ENCODE measurements around the gene CRYL1.

The CRYL1 gene

GRCh38 chr13:20369886-20370361 is 155.7 kb downstream of the CRYL1 start:
- DNase-seq (ENCODE audit: low read depth) = no peak

- no peak for DNase-seq (ENCODE audit: low read depth)
Measured at GRCh38 chr13:20366056-20366455, 159.6 kb downstream of the CRYL1 start.

DNA sequence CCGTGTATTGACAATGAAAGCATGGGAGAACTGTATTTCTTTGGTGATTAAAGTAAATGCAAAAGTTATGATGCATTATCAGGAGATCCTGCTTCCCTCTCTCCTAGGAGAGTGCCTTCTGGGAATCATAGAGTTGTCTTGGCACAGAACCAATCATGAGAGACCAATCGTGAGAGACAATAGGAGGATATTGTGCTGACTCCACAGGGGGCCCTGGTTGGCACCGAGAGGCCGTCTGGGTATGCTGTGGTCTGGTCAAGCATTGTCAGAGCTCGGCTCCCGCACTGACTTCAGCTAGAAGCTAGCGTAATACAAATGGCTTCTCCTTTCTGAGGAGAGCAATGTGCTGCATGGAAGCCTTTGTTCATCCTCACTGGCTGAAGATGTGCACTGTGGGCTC is 162.1 kb downstream of the CRYL1 start:
- DNase-seq (ENCODE audit: low read depth) = no peak

DNA sequence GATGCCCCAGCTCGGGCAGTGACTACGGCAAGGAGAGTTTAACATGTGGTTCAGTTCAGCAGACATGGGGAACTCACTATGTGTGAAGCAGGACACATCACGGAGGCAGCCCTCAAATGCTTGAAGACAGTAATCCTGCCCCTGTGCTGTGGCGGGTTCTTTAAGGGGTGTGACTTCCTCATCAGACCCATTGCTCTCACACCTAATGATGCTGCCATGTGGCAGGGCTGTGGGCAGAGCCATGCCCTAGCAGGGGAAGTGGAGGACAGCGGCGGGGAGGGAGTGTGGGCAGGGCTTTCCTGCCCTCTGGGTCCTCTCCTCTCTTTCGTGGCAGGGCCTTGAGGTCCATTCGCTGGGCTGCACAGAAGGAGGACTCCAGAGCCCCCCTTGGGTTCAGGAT is 162.5 kb downstream of the CRYL1 start:
- no peak for DNase-seq (ENCODE audit: low read depth)

- DNase-seq (ENCODE audit: low read depth) = no peak
Measured at GRCh38 chr13:20362484-20363041, 163.1 kb downstream of the CRYL1 start.

DNA sequence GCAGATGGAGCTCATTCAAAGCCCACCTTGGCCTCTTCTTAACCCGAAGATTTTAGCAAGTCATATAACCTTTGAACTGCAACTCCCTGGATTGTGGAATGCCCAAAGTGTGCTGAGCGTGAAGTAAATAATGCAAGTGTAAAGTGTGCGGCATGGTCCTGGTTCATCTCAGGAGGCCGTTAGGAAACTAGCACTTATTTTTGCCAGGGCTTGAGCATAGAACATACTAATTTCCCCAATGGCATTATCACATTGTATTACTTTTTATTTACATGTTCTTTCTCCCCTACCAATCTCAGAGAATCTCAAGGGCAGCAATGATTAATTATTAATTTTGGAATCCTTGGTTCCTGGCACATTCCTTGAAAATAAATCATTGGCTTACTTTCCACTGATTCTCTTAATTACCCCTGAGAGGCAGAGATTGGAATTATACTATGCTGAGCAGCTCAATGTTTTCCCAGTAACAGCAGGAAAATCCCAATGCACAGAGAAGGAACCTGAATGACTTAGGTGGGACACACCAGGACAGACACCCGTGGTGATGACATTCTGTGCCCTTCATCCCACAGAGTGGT is 164.7 kb downstream of the CRYL1 start:
- DNase-seq (ENCODE audit: low read depth) = no peak

DNA sequence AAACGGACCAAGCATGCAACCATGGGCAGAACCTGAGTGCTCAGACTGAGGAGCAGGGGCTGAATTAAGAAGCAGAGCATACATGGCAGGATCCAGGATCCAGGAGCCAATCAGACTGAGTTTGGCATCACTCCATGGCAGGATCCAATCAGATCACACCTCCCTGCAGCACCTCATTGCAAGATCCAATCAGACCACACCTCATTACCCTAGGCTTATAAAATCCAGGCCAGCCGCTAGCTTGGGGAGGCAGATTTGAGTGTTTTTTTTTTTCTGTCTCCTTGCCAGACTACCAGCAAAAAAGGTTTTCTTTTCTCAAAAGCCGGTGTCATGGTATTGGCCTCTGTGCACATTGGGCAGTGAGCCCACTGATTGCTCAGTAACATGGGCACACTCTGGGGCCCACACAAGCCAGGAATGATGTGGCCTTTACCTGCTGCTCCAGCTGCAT is 165.6 kb downstream of the CRYL1 start:
- no peak for DNase-seq (ENCODE audit: low read depth)

GRCh38 chr13:20359335-20359734 is 166.3 kb downstream of the CRYL1 start:
- no peak for DNase-seq (ENCODE audit: low read depth)

- DNase-seq (ENCODE audit: low read depth) = no peak
Measured at GRCh38 chr13:20358022-20358421, 167.6 kb downstream of the CRYL1 start.

GRCh38 chr13:20356444-20356843 is 169.2 kb downstream of the CRYL1 start:
- DNase-seq (ENCODE audit: low read depth) = no peak

DNA sequence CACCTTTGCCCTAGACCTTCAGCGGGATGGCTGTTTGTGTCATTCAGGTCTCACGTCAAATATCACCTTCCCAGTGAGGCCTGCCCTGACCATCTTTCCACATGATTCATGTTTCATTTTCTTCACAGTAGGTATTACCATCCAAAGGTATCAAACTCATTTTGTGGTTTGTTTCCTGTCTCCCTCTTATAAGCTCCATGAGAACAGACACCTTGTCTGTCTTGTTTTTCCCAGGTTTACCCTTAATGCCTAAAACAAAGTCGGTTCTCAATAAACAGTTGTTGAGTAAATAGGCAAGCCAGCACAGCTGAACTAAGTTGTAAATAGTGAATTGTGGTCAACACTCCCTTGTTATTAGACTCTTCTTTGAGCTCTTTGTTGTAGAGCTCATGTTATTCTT is 170.9 kb downstream of the CRYL1 start:
- no peak for DNase-seq (ENCODE audit: low read depth)

GRCh38 chr13:20353973-20354372 is 171.7 kb downstream of the CRYL1 start:
- no peak for DNase-seq (ENCODE audit: low read depth)
